NCI-H2227 (cell line): ENCODE measurements around the gene POLL.

ENCODE experiments used
- DNase-seq: peaks from one replicate; lab custom pipeline; 2025; ENCODE audit not compliant: unreplicated experiment; lab: John Stamatoyannopoulos, UW

POLL gene

GRCh38 chr10:101560298-101561067, 27.6 kb downstream of the POLL start:
- no peak for DNase-seq

- no peak for DNase-seq
Measured at GRCh38 chr10:101559596-101560297, 28.3 kb downstream of the POLL start.

- no peak for DNase-seq
Measured at GRCh38 chr10:101558671-101559595, 29.1 kb downstream of the POLL start.

GRCh38 chr10:101558204-101558603, 29.9 kb downstream of the POLL start:
- no peak for DNase-seq

- DNase-seq: no peak
Measured at GRCh38 chr10:101557541-101557940, 30.5 kb downstream of the POLL start.

- DNase-seq: no peak
Measured at GRCh38 chr10:101552442-101552841, 35.6 kb downstream of the POLL start.

GRCh38 chr10:101550965-101551364, 37.1 kb downstream of the POLL start:
- no peak for DNase-seq

GRCh38 chr10:101545898-101546297, 42.2 kb downstream of the POLL start:
- peak; percentile 70 for DNase-seq

GRCh38 chr10:101538446-101538845, 49.6 kb downstream of the POLL start:
- no peak for DNase-seq

- peak; percentile 44 for DNase-seq
Measured at GRCh38 chr10:101536800-101537199, 51.3 kb downstream of the POLL start.

GRCh38 chr10:101535949-101536348, 52.1 kb downstream of the POLL start:
- DNase-seq: no peak

- no peak for DNase-seq
Measured at GRCh38 chr10:101529725-101530553, 58.1 kb downstream of the POLL start.

GRCh38 chr10:101529207-101529606, 58.9 kb downstream of the POLL start:
- no peak for DNase-seq
